PC-9 (cell line): ENCODE measurements around the gene CDK2AP2. TPM values are rescaled to one million over a fixed set of nuclear protein-coding genes. Genes with fewer than 3 reads are reported as not detected.
"Not testable (repeated sequence)": the region's sequence is repeated elsewhere in the genome, so short reads cannot be mapped to it uniquely, and the experiment has no call there.

Experiments used
- BruUV-seq: library from RNA; stranded (reverse); fragments of 400-500 nt; replicated peaks from 2 replicates; lab custom pipeline; 2021; lab: Mats Ljungman, UMichigan
- CTCF ChIA-PET: fragments of 300-600 bp; sonication (Branson Sonifier 250); formaldehyde crosslinking; loops from one replicate; lab custom pipeline; 2022; ENCODE audit warnings: antibody characterized with exemption; lab: Charles Lee
- POLR2A ChIA-PET: fragments of 300-600 bp; sonication (Branson Sonifier 250); formaldehyde crosslinking; loops from one replicate; lab custom pipeline; 2022; ENCODE audit warnings: antibody characterized with exemption; ENCODE audit not compliant: unreplicated experiment; lab: Charles Lee
- DNase-seq, 2 experiments: peaks; one replicate each; pipeline versions ENCODE4 v3.0.0 to v3.0.0-alpha.2; 2015 to 2022; ENCODE audit warnings: mixed read lengths in 1 of 2
- H2AFZ ChIP-seq: fragments of 200-600 bp; sonication (generic); 2 replicates; pipeline ENCODE4 v1.8.1; 2017; ENCODE audit warnings: antibody characterized with exemption
- H3F3A ChIP-seq: fragments of 200-600 bp; sonication (generic); 2 replicates; pipeline ENCODE4 v1.8.1; 2017; ENCODE audit warnings: antibody characterized with exemption, mild to moderate bottlenecking, low read depth; ENCODE audit not compliant: insufficient read depth
- H3K27ac ChIP-seq: fragments of 200-600 bp; sonication (generic); 2 replicates; pipeline ENCODE4 v1.6.1; 2016; ENCODE audit warnings: mixed run types
- H3K27me3 ChIP-seq: fragments of 200-600 bp; sonication (generic); 2 replicates; pipeline ENCODE4 v1.6.1; 2016; ENCODE audit warnings: low read depth, mixed run types; ENCODE audit not compliant: insufficient read depth
- H3K36me3 ChIP-seq: fragments of 200-600 bp; sonication (generic); 2 replicates; pipeline ENCODE4 v1.6.1; 2016; ENCODE audit warnings: low read depth, mixed run types
- H3K4me1 ChIP-seq: fragments of 200-600 bp; sonication (generic); replicated peaks from 2 replicates; pipeline ENCODE4 v1.6.1; 2016; ENCODE audit warnings: mixed run types; ENCODE audit not compliant: insufficient read depth
- H3K4me2 ChIP-seq: fragments of 200-600 bp; sonication (generic); 2 replicates; pipeline ENCODE4 v1.6.1; 2017; ENCODE audit warnings: mixed run types
- H3K4me3 ChIP-seq: fragments of 200-600 bp; sonication (generic); 2 replicates; pipeline ENCODE4 v1.6.1; 2016; ENCODE audit warnings: mixed run types
- H3K79me2 ChIP-seq: fragments of 200-600 bp; sonication (generic); 2 replicates; pipeline ENCODE4 v1.6.1; 2017; ENCODE audit warnings: low read depth, mixed run types
- H3K9me2 ChIP-seq: fragments of 200-600 bp; sonication (generic); 2 replicates; pipeline ENCODE4 v1.8.1; 2017; ENCODE audit warnings: mild to moderate bottlenecking; ENCODE audit not compliant: insufficient read depth
- H3K9me3 ChIP-seq: fragments of 200-600 bp; sonication (generic); 2 replicates; pipeline ENCODE4 v1.8.1; 2016; ENCODE audit warnings: low read depth; ENCODE audit not compliant: insufficient read depth
- H4K20me1 ChIP-seq: fragments of 200-600 bp; sonication (generic); 2 replicates; pipeline ENCODE4 v1.8.1; 2017; ENCODE audit not compliant: insufficient read depth
- EZH2 ChIP-seq: fragments of 200-600 bp; sonication (generic); IDR thresholded peaks from 2 replicates; pipeline ENCODE4 v1.8.0; 2017; ENCODE audit warnings: antibody characterized with exemption, low read depth
- intact Hi-C: fragments of 100-400 bp; cut with micrococcal nuclease; formaldehyde crosslinking; loops from one replicate; pipeline ENCODE4 v1.10.0; 2022; ENCODE audit not compliant: unreplicated experiment
- total RNA-seq: library from RNA; stranded (reverse); gene quantifications from 2 replicates; pipeline ENCODE4 v1.2.3, GENCODE V29; 2021
- TF ChIP-seq, protein P1 (sequence below): fragments of 200-600 bp; sonication (generic); conservative IDR thresholded peaks from 2 replicates; pipeline ENCODE4 v1.6.1; 2017; ENCODE audit warnings: mixed run types, antibody characterized with exemption, mild to moderate bottlenecking, moderate library complexity

CDK2AP2 gene
- total RNA-seq, 1 experiment from 2014 or later: 80.0 TPM

DNA sequence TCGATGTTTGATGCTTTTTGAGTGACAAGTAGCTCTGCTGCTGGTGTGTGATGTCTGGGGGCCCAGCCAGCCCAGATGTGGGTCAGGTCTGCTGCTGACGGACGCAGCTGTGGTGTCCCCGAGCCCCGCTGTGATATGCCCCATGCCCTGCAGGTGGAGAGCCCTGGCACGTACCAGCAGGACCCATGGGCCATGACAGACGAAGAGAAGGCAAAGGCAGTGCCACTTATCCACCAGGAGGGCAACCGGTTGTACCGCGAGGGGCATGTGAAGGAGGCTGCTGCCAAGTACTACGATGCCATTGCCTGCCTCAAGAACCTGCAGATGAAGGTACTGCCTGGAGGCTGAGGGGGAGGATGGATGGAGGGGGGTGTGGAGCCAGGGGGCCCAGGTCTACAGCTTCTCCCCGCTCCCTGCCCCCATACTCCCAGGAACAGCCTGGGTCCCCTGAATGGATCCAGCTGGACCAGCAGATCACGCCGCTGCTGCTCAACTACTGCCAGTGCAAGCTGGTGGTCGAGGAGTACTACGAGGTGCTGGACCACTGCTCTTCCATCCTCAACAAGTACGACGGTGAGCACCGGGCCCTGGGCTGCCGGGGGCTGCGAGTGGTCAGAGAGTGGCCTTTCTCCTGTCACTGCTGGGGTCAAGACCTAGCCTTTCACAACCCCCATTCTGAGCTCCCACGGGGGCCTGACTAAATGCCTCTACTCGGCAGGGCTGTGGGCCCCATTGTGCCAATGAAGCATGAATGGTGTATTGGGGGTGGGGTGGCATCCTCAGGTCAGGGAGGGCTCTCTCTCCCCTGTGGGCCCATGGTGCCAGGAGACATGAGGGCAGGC, 17.9 kb downstream of the CDK2AP2 start:
- 0 out of 2 replicates have a peak, but pooled peaks cover 5% of the 10 kb centered on the region for H4K20me1 ChIP-seq
- ChIA-PET POLR2A (interaction anchor here (0.5 kb wide), 1 partner anchor 311 kb away, joined by 9 read pairs; no protein-coding TSS in a partner anchor), CTCF (no interaction called here)
- H3K4me3 ChIP-seq: no peak overlapping the region
- no peaks in the 10 kb centered on the region for H3K36me3 ChIP-seq
- H3K9me3 ChIP-seq: no peaks in the 10 kb centered on the region
- DNase-seq: peak in 1 of 2 experiments; percentile 34
- BruUV-seq: TSS peak; percentile 15
- H3K4me1 ChIP-seq: no peaks in the 10 kb centered on the region
- no peaks in the 10 kb centered on the region for H3K9me2 ChIP-seq
- peaks cover 23% of the 10 kb centered on the region; the same call in 1 of the 2 replicates for H3F3A ChIP-seq
- intact Hi-C loops: no loop called here
- H3K79me2 ChIP-seq: peaks cover 1% of the 10 kb centered on the region; the same call in 1 of the 2 replicates
- TF ChIP-seq EZH2: no peak
- TF ChIP-seq, protein P1, sequence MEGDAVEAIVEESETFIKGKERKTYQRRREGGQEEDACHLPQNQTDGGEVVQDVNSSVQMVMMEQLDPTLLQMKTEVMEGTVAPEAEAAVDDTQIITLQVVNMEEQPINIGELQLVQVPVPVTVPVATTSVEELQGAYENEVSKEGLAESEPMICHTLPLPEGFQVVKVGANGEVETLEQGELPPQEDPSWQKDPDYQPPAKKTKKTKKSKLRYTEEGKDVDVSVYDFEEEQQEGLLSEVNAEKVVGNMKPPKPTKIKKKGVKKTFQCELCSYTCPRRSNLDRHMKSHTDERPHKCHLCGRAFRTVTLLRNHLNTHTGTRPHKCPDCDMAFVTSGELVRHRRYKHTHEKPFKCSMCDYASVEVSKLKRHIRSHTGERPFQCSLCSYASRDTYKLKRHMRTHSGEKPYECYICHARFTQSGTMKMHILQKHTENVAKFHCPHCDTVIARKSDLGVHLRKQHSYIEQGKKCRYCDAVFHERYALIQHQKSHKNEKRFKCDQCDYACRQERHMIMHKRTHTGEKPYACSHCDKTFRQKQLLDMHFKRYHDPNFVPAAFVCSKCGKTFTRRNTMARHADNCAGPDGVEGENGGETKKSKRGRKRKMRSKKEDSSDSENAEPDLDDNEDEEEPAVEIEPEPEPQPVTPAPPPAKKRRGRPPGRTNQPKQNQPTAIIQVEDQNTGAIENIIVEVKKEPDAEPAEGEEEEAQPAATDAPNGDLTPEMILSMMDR: no peak
- no peak overlapping the region for H3K4me2 ChIP-seq
- H3K27ac ChIP-seq: no peak overlapping the region
- no peaks in the 10 kb centered on the region for H3K27me3 ChIP-seq
- no peak overlapping the region for H2AFZ ChIP-seq

DNA sequence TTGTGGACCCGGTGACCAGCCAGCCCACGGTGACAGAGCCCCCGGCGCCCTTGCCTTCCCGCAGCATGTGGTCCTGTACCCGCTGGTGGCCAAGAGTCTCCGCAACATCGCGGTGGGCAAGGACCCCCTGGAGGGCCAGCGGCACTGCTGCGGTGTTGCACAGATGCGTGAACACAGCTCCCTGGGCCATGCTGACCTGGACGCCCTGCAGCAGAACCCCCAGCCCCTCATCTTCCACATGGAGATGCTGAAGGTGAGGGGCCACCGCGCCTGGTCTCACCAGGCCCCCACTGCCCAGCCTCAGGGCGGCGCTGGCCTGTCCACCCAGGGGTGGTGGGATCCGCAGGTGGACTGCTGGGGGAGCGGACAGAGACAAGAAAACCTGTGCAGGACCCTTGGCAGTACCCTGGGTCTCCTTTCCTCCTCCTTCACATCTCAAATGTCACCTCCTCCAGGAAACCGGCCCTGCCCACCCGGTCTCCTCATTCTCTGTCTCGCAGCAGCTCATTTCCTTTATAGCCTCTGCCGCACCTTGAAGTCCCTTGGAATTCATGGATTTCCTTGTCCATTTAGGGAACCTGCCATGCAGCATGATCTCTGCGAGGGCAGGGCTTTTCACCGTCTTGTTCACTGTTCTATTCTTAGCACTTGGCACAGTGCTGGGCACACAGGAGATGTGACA, 18.6 kb downstream of the CDK2AP2 start:
- Histone ChIP-seq H2AFZ (no peak overlapping the region), H3K4me3 (no peak overlapping the region), H3K4me1 (no peaks in the 10 kb centered on the region), H3K9me3 (no peaks in the 10 kb centered on the region), H4K20me1 (0 out of 2 replicates have a peak, but pooled peaks cover 5% of the 10 kb centered on the region), H3K27me3 (no peaks in the 10 kb centered on the region), H3F3A (peaks cover 25% of the 10 kb centered on the region; the same call in 1 of the 2 replicates), H3K79me2 (peaks cover 9% of the 10 kb centered on the region), H3K27ac (no peak overlapping the region), H3K36me3 (no peaks in the 10 kb centered on the region), H3K9me2 (no peaks in the 10 kb centered on the region), H3K4me2 (no peak overlapping the region)
- intact Hi-C loops: no loop called here
- DNase-seq: peak in 1 of 2 experiments; percentile 34
- ChIA-PET CTCF (no interaction called here), POLR2A (interaction anchor here (0.7 kb wide), 1 partner anchor 271 kb away, joined by 3 read pairs; no protein-coding TSS in a partner anchor)
- BruUV-seq: no TSS peak
- TF ChIP-seq EZH2: no peak
- TF ChIP-seq, protein P1: no peak

DNA sequence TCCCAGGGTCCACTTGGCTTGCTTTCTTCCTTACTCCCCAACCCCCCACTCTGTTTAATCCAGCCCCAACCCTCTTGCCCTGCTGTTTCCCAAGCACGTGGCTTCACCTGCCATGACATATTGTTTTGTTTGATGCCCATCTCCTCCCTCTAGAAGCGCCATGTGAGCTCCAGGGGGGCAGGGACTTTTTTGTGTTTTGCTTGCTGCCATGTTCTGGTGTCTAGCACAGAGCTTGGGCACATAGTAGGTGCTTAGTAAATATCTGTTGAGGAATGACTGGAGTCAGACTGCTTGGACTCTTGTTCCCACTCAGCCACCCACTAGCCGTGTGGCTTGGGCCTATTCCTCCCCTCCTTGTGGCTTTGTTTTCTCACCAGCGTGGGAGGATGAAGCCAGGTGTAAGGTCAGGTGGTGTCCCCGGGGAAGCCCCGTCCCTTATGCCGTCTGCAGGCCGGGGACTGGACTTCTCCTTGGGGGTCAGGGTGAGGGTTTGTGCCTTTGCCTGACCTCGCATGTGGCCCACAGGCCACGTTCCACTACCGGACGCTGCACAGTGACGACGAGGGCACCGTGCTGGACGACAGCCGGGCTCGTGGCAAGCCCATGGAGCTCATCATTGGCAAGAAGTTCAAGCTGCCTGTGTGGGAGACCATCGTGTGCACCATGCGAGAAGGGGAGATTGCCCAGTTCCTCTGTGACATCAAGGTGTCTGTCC, 21.3 kb downstream of the CDK2AP2 start:
- Histone ChIP-seq H3K27ac (no peak overlapping the region), H3K4me2 (no peak overlapping the region), H3K4me1 (peaks cover 17% of the 10 kb centered on the region), H3K27me3 (no peaks in the 10 kb centered on the region), H4K20me1 (no peaks in the 10 kb centered on the region), H2AFZ (no peak overlapping the region), H3K9me2 (no peaks in the 10 kb centered on the region), H3K36me3 (no peaks in the 10 kb centered on the region), H3K9me3 (no peaks in the 10 kb centered on the region), H3F3A (peaks cover 32% of the 10 kb centered on the region; the same call in 1 of the 2 replicates), H3K79me2 (peaks cover 21% of the 10 kb centered on the region), H3K4me3 (no peak overlapping the region)
- ChIA-PET POLR2A (interaction anchor here (0.7 kb wide), 1 partner anchor 1628 kb away, joined by 3 read pairs; no protein-coding TSS in a partner anchor), CTCF (no interaction called here)
- BruUV-seq: no TSS peak
- peak in 1 of 2 experiments; percentile 13 for DNase-seq
- intact Hi-C loops: no loop called here
- no peak for TF ChIP-seq EZH2
- TF ChIP-seq, protein P1: no peak

DNA sequence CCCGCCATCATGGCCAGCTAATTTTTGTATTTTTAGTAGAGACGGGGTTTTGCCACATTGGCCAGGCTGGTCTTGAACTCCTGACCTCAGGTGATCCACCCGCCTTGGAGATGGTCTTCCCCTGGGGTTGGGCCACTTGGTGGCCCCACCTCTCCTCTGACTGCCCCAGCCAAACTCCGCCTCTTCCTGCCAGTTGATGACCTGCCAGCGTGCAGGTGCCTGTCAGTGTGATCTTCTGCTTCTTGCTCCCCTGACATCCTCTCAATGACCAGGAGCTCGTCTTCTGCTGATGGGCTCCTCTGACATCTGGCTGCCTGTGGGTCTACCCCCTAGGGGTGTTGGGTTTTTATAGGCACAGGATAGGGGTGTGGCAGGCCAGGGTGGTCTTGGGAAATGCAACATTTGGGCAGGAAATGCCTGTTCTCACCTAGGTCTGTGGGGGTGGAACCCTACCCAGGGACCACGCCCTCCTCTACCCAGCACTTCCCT, 22.0 kb downstream of the CDK2AP2 start:
- DNase-seq, POLR2A ChIA-PET, CTCF ChIA-PET, H3K4me2 ChIP-seq, H2AFZ ChIP-seq, H3K4me3 ChIP-seq, intact Hi-C loops, H3K9me3 ChIP-seq, H3K27me3 ChIP-seq, BruUV-seq, H3K27ac ChIP-seq, H3K36me3 ChIP-seq, H3K9me2 ChIP-seq, H4K20me1 ChIP-seq: not testable (repeated sequence)
- Histone ChIP-seq H3K79me2 (peaks cover 21% of the 10 kb centered on the region), H3F3A (peaks cover 33% of the 10 kb centered on the region; the same call in 1 of the 2 replicates), H3K4me1 (peaks cover 17% of the 10 kb centered on the region)
